Skeletal muscle satellite cell (primary cell): ENCODE data around the gene MICAL3.

Experiments used
- H3K27me3 ChIP-seq: 2 replicates; pipeline ENCODE4 v1.7.0; 2013; ENCODE audit warnings: low read length; ENCODE audit not compliant: control insufficient read depth, insufficient read depth
- H3K36me3 ChIP-seq: 2 replicates; pipeline ENCODE4 v1.7.0; 2013; ENCODE audit warnings: mild to moderate bottlenecking, control low read depth, low read length; ENCODE audit not compliant: insufficient read depth
- H3K4me1 ChIP-seq: 2 replicates; pipeline ENCODE4 v1.7.0; 2013; ENCODE audit warnings: low read length; ENCODE audit not compliant: control insufficient read depth, insufficient read depth
- H3K4me2 ChIP-seq: 2 replicates; pipeline ENCODE4 v1.7.0; 2013; ENCODE audit warnings: mild to moderate bottlenecking, low read length
- H3K4me3 ChIP-seq: 2 replicates; pipeline ENCODE4 v1.7.0; 2013; ENCODE audit warnings: low read length
- H3K9ac ChIP-seq: 2 replicates; pipeline ENCODE4 v1.7.0; 2013; ENCODE audit warnings: mild to moderate bottlenecking, low read depth, low read length, moderate library complexity
- H3K9me3 ChIP-seq: replicated peaks from 2 replicates; pipeline ENCODE4 v1.7.0; 2013; ENCODE audit warnings: mild to moderate bottlenecking, control low read depth, low read length

MICAL3 gene

GRCh38 chr22:17966403-17966717 lies 58.0 kb downstream of the MICAL3 start:
- peaks cover 18% of the 10 kb centered on the region for H3K4me1 ChIP-seq
- H3K4me2 ChIP-seq = no peak overlapping the region
- no peaks in the 10 kb centered on the region for H3K9me3 ChIP-seq
- H3K4me3 ChIP-seq = no peak overlapping the region
- no peaks in the 10 kb centered on the region for H3K27me3 ChIP-seq
- no peak overlapping the region for H3K9ac ChIP-seq
- no peaks in the 10 kb centered on the region for H3K36me3 ChIP-seq

- Histone ChIP-seq H3K36me3 (no peaks in the 10 kb centered on the region), H3K9me3 (no peaks in the 10 kb centered on the region), H3K9ac (no peak overlapping the region), H3K27me3 (no peaks in the 10 kb centered on the region), H3K4me3 (no peak overlapping the region), H3K4me2 (no peak overlapping the region), H3K4me1 (peaks cover 16% of the 10 kb centered on the region)
These were observed 58.6 kb downstream of the MICAL3 start for GRCh38 chr22:17965538-17966402.

- Histone ChIP-seq H3K9me3 (no peaks in the 10 kb centered on the region), H3K4me3 (no peak overlapping the region), H3K36me3 (no peaks in the 10 kb centered on the region), H3K9ac (no peak overlapping the region), H3K4me2 (no peak overlapping the region), H3K27me3 (no peaks in the 10 kb centered on the region), H3K4me1 (peaks cover 5% of the 10 kb centered on the region)
These were observed 59.7 kb downstream of the MICAL3 start for GRCh38 chr22:17964643-17965042.

GRCh38 chr22:17964156-17964555 lies 60.2 kb downstream of the MICAL3 start:
- Histone ChIP-seq H3K4me2 (no peak overlapping the region), H3K36me3 (no peaks in the 10 kb centered on the region), H3K27me3 (no peaks in the 10 kb centered on the region), H3K9me3 (no peaks in the 10 kb centered on the region), H3K4me3 (no peak overlapping the region), H3K4me1 (peaks cover under 1% of the 10 kb centered on the region), H3K9ac (no peak overlapping the region)

DNA sequence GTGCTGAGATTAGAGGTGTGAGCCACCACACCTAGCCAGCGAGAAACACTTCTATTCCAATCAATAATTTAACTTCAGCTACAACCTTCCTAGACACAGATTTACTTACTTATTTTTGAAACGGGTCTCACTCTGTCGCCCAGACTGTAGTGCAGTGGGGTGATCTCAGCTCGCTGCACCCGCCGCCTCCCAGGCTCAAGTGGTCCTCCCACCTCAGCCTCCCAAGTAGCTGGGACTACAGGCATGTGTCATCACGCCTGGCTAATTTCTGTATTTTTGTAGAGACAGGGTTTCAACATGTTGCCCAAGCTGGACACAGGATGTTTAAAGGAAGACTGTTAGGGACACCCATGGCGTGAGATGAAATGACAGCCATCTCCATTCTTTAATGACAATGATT lies 61.3 kb downstream of the MICAL3 start:
- no peaks in the 10 kb centered on the region for H3K9me3 ChIP-seq
- no peak overlapping the region for H3K4me2 ChIP-seq
- H3K9ac ChIP-seq = no peak overlapping the region
- H3K4me1 ChIP-seq = no peaks in the 10 kb centered on the region
- no peaks in the 10 kb centered on the region for H3K27me3 ChIP-seq
- no peak overlapping the region for H3K4me3 ChIP-seq
- H3K36me3 ChIP-seq = no peaks in the 10 kb centered on the region

GRCh38 chr22:17962168-17962567 lies 62.2 kb downstream of the MICAL3 start:
- no peaks in the 10 kb centered on the region for H3K36me3 ChIP-seq
- no peaks in the 10 kb centered on the region for H3K4me1 ChIP-seq
- H3K4me2 ChIP-seq = no peak overlapping the region
- no peaks in the 10 kb centered on the region for H3K9me3 ChIP-seq
- no peak overlapping the region for H3K4me3 ChIP-seq
- H3K9ac ChIP-seq = no peak overlapping the region
- no peaks in the 10 kb centered on the region for H3K27me3 ChIP-seq

DNA sequence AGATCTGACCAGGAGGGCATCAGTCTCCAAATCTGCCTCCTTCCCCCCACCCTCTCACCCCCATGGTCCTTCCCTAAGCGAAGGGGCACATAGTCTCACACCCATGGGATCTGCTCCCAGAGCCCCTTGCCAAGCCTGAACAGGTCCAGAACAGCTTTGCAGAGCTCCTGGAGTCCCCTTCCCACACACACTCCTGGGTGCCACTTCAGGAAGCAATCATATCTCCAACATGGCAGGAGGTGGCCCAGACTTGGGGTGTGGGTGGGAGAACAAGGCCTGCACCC lies 63.0 kb downstream of the MICAL3 start:
- Histone ChIP-seq H3K9me3 (no peaks in the 10 kb centered on the region), H3K4me2 (no peak overlapping the region), H3K36me3 (no peaks in the 10 kb centered on the region), H3K9ac (no peak overlapping the region), H3K27me3 (no peaks in the 10 kb centered on the region), H3K4me1 (no peaks in the 10 kb centered on the region), H3K4me3 (no peak overlapping the region)

GRCh38 chr22:17960695-17961445 lies 63.5 kb downstream of the MICAL3 start:
- Histone ChIP-seq H3K9me3 (no peaks in the 10 kb centered on the region), H3K4me3 (no peak overlapping the region), H3K27me3 (no peaks in the 10 kb centered on the region), H3K9ac (no peak overlapping the region), H3K4me2 (no peak overlapping the region), H3K4me1 (no peaks in the 10 kb centered on the region), H3K36me3 (no peaks in the 10 kb centered on the region)

- H3K4me3 ChIP-seq = no peak overlapping the region
- no peaks in the 10 kb centered on the region for H3K36me3 ChIP-seq
- H3K4me2 ChIP-seq = no peak overlapping the region
These were observed 64.3 kb downstream of the MICAL3 start for GRCh38 chr22:17960011-17960410.

GRCh38 chr22:17958166-17958565 lies 66.2 kb downstream of the MICAL3 start:
- Histone ChIP-seq H3K9ac (no peak overlapping the region), H3K27me3 (no peaks in the 10 kb centered on the region), H3K4me1 (no peaks in the 10 kb centered on the region), H3K4me3 (no peak overlapping the region), H3K36me3 (no peaks in the 10 kb centered on the region), H3K9me3 (no peaks in the 10 kb centered on the region), H3K4me2 (no peak overlapping the region)

More at GRCh38 chr22:17960011-17960410, 64.3 kb downstream of the MICAL3 start:
- Histone ChIP-seq H3K27me3 (no peaks in the 10 kb centered on the region), H3K9me3 (no peaks in the 10 kb centered on the region), H3K9ac (no peak overlapping the region), H3K4me1 (no peaks in the 10 kb centered on the region)

GRCh38 chr22:17957693-17958092 lies 66.7 kb downstream of the MICAL3 start:
- Histone ChIP-seq H3K4me2 (no peak overlapping the region), H3K4me3 (no peak overlapping the region), H3K36me3 (no peaks in the 10 kb centered on the region), H3K4me1 (no peaks in the 10 kb centered on the region), H3K9ac (no peak overlapping the region), H3K9me3 (no peaks in the 10 kb centered on the region), H3K27me3 (no peaks in the 10 kb centered on the region)

DNA sequence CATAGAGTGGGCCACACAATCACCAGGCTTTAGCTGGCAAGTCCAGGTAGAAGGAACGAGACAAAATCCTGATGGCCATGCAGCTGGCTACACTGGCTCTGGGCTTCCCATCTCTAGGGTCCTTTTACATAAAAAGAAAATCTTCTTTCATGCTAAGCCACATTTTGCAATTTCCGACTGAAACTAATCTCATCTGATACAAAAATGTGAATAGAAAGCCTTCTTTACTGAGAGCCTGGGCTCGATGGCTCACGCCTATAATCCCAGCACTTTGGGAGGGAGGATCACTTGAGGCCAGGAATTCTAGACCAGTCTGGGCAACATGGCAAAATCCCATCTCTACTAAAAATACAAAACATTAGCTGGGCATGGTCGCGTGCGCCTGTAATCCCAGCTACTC lies 67.2 kb downstream of the MICAL3 start:
- H3K4me3 ChIP-seq = no peak overlapping the region
- no peaks in the 10 kb centered on the region for H3K36me3 ChIP-seq
- no peaks in the 10 kb centered on the region for H3K9me3 ChIP-seq
- H3K27me3 ChIP-seq = no peaks in the 10 kb centered on the region
- no peak overlapping the region for H3K4me2 ChIP-seq
- no peaks in the 10 kb centered on the region for H3K4me1 ChIP-seq
- no peak overlapping the region for H3K9ac ChIP-seq
